ENCODE results near the gene GRIP2. TPM values are rescaled to one million over a fixed set of nuclear protein-coding genes. Genes with fewer than 3 reads are reported as not detected.

GRIP2 gene
- total RNA-seq = 0.22 and 0.37 TPM in 2 replicates

GRCh38 chr3:14539742-14540491 is at the start of gene GRIP2:
TSS of gene GRIP2 (minus strand) at chr3:14540342. CDS start at chr3:14540308, 34 bp downstream.

Other genes starting within 250 kb of the GRIP2 start
- 22.6 and 30.5 TPM in 2 replicates for gene SLC6A6, start 137.7 kb downstream of the GRIP2 start, total RNA-seq
- 11.7 and 14.1 TPM in 2 replicates for gene CCDC174, start 111.4 kb upstream of the GRIP2 start, total RNA-seq
- gene C3orf20, start 134.8 kb upstream of the GRIP2 start, total RNA-seq = not detected in 2 replicates